Mammary epithelial cell (primary cell): Measurements from ENCODE around the gene SLC38A11.

Experiments
- EZH2 ChIP-seq: IDR thresholded peaks from 2 replicates; pipeline ENCODE4 v1.6.1; 2012; ENCODE audit warnings: low read length, inconsistent platforms, borderline replicate concordance
- TF ChIP-seq, protein P1 (sequence below), 2 donors: IDR thresholded peaks in 1 of 2; conservative IDR thresholded peaks in 1 of 2; 2 replicates each; pipeline ENCODE4 v1.5.1; 2011 to 2012; ENCODE audit warnings: inconsistent platforms in 2 of 2, low read length in 2 of 2, mild to moderate bottlenecking in 2 of 2, control low read depth in 1 of 2, low read depth in 1 of 2; ENCODE audit not compliant: insufficient read depth in 1 of 2; ENCODE audit errors: extremely low read depth in 1 of 2

- TF ChIP-seq, protein P1, sequence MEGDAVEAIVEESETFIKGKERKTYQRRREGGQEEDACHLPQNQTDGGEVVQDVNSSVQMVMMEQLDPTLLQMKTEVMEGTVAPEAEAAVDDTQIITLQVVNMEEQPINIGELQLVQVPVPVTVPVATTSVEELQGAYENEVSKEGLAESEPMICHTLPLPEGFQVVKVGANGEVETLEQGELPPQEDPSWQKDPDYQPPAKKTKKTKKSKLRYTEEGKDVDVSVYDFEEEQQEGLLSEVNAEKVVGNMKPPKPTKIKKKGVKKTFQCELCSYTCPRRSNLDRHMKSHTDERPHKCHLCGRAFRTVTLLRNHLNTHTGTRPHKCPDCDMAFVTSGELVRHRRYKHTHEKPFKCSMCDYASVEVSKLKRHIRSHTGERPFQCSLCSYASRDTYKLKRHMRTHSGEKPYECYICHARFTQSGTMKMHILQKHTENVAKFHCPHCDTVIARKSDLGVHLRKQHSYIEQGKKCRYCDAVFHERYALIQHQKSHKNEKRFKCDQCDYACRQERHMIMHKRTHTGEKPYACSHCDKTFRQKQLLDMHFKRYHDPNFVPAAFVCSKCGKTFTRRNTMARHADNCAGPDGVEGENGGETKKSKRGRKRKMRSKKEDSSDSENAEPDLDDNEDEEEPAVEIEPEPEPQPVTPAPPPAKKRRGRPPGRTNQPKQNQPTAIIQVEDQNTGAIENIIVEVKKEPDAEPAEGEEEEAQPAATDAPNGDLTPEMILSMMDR (conservative IDR thresholded peaks at IDR 0.05 in 1 of 2, IDR thresholded peaks at IDR 0.05 in 1 of 2; ENCODE audit: extremely low read depth in 1 of 2, insufficient read depth in 1 of 2, low read depth in 1 of 2, low read length in 2 of 2): no peak
- no peak for TF ChIP-seq EZH2
Measured at GRCh38 chr2:164877169-164877568, 78.2 kb downstream of the SLC38A11 start.
